ENCODE results near the gene EMD.
A peak's percentile ranks its signal among the peaks of the same experiment; 100 is the strongest.

EMD gene

DNA sequence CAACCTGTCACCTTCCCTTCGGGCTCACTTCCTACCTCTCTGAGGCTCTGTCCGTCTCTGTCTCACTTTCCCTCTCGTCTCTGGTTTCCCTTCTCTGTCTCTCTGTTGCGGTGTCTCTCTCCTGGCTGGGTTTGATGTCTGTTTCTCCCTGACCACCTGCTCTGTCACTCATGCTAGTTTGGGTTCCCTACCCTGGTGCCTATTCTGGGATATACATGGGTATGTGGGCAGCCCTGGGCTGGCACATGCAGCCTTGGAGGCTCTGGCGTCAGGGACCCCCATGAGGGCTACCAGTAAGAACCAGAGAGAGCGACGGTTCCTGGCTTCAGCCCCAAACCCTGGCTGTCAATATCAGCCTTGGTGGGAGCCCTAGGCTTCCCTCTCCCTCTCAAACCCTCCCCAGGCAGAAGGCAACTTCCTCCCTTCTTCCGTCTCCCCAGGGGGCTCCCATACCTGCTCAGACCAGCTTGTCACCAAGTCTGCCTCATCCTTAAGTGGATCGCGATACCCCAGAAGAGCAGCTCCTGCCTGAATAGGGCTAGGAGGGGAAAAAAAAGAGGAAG lies 29.6 kb downstream of the EMD start:
- Histone ChIP-seq H3K36me3 (ENCODE audit: control insufficient read depth in 1 of 2, insufficient read depth in 2 of 2, low read length in 2 of 2) (peaks cover 0 to 4% of the 10 kb centered on the region in 2 experiments), H4K8ac (ENCODE audit: low read depth, low read length) (peak overlapping the region; percentile 55), H3K4me2 (ENCODE audit: low read length) (peak overlapping the region; percentile 71), H2AFZ (ENCODE audit: insufficient read depth, low read length, poor library complexity) (no peak overlapping the region), H3K27me3 (ENCODE audit: insufficient read depth, low read length) (no peaks in the 10 kb centered on the region), H2BK5ac (ENCODE audit: low read depth, low read length, poor library complexity) (peak overlapping the region; percentile 78), H3K79me2 (ENCODE audit: control insufficient read depth, insufficient read depth, low read length, poor library complexity) (peaks cover 11% of the 10 kb centered on the region), H2AK5ac (ENCODE audit: low read length) (peak overlapping the region; percentile 69), H3K18ac (ENCODE audit: low read length) (peak overlapping the region; percentile 72), H4K12ac (ENCODE audit: low read depth, low read length) (no peak overlapping the region), H3K27ac (ENCODE audit: low read depth, low read length) (peak overlapping the region; percentile 69), H3K4me3 (ENCODE audit: low read depth, low read length) (no peak overlapping the region), H3K23ac (ENCODE audit: low read length) (no peak overlapping the region), H3K9me3 (ENCODE audit: insufficient read depth, low read depth, low read length) (no peaks in the 10 kb centered on the region), H3K9ac (ENCODE audit: low read length) (peak overlapping the region; percentile 75), H3K4ac (ENCODE audit: low read depth, low read length) (peak overlapping the region; percentile 39), H2BK120ac (ENCODE audit: insufficient read depth, low read length, poor library complexity) (peak overlapping the region; percentile 60), H3K14ac (ENCODE audit: low read length) (peak overlapping the region; percentile 75), H3K4me1 (ENCODE audit: control insufficient read depth in 1 of 2, insufficient read depth in 2 of 2, low read length in 2 of 2) (peaks cover 9 to 14% of the 10 kb centered on the region in 2 experiments), H3K79me1 (ENCODE audit: low read length) (peaks cover 9% of the 10 kb centered on the region), H2BK12ac (ENCODE audit: low read length) (peak overlapping the region; percentile 46), H4K91ac (ENCODE audit: low read depth, low read length) (peak overlapping the region; percentile 85)
- DNase-seq, result no peak
- WGBS (ENCODE audit: extremely low coverage, insufficient coverage, insufficient read length), result no CpG with 5 or more reads among the region's 10 CpGs

- H3K4me3 ChIP-seq (ENCODE audit: low read depth, low read length), result peak within 1 kb of the TSS; percentile 53
- H3K4me2 ChIP-seq (ENCODE audit: low read length), result peak within 1 kb of the TSS; percentile 71
- H3K79me1 ChIP-seq (ENCODE audit: low read length), result peaks cover 9% of the 10 kb centered on the region
- peak within 1 kb of the TSS; percentile 93 for H4K91ac ChIP-seq (ENCODE audit: low read depth, low read length)
- H4K8ac ChIP-seq (ENCODE audit: low read depth, low read length), result peak within 1 kb of the TSS; percentile 80
- H3K4ac ChIP-seq (ENCODE audit: low read depth, low read length), result peak within 1 kb of the TSS; percentile 39
- peak within 1 kb of the TSS; percentile 75 for H3K9ac ChIP-seq (ENCODE audit: low read length)
- H3K23ac ChIP-seq (ENCODE audit: low read length), result no peak within 1 kb of the TSS
- peaks cover 11% of the 10 kb centered on the region for H3K79me2 ChIP-seq (ENCODE audit: control insufficient read depth, insufficient read depth, low read length, poor library complexity)
- WGBS (ENCODE audit: extremely low coverage, insufficient coverage, insufficient read length), result no CpG with 5 or more reads among the region's 26 CpGs
- H2AK5ac ChIP-seq (ENCODE audit: low read length), result peak within 1 kb of the TSS; percentile 93
- H3K14ac ChIP-seq (ENCODE audit: low read length), result peak within 1 kb of the TSS; percentile 90
- peaks cover 0 to 4% of the 10 kb centered on the region in 2 experiments for H3K36me3 ChIP-seq (ENCODE audit: control insufficient read depth in 1 of 2, insufficient read depth in 2 of 2, low read length in 2 of 2)
- H3K18ac ChIP-seq (ENCODE audit: low read length), result peak within 1 kb of the TSS; percentile 84
- H3K9me3 ChIP-seq (ENCODE audit: insufficient read depth, low read depth, low read length), result no peaks in the 10 kb centered on the region
- no peaks in the 10 kb centered on the region for H3K27me3 ChIP-seq (ENCODE audit: insufficient read depth, low read length)
- H4K12ac ChIP-seq (ENCODE audit: low read depth, low read length), result peak within 1 kb of the TSS; percentile 83
- H3K4me1 ChIP-seq (ENCODE audit: control insufficient read depth in 1 of 2, insufficient read depth in 2 of 2, low read length in 2 of 2), result peaks cover 9 to 14% of the 10 kb centered on the region in 2 experiments
- peak within 1 kb of the TSS; percentile 93 for H3K27ac ChIP-seq (ENCODE audit: low read depth, low read length)
- peak within 1 kb of the TSS; percentile 63 for H2AFZ ChIP-seq (ENCODE audit: insufficient read depth, low read length, poor library complexity)
- peak within 1 kb of the TSS; percentile 94 for H2BK12ac ChIP-seq (ENCODE audit: low read length)
- H2BK120ac ChIP-seq (ENCODE audit: insufficient read depth, low read length, poor library complexity), result peak within 1 kb of the TSS; percentile 97
- DNase-seq, result peak; percentile 78
- peak within 1 kb of the TSS; percentile 78 for H2BK5ac ChIP-seq (ENCODE audit: low read depth, low read length, poor library complexity)
Measured at GRCh38 chrX:154409222-154409871, 30.3 kb downstream of the EMD start, which contains the start of gene DNASE1L1. Gene DNASE1L1, minus strand, starts transcription at chrX:154409254. Its CDS starts 3,686 bp downstream, at chrX:154405568.

GRCh38 chrX:154411981-154412340 lies 32.9 kb downstream of the EMD start:
- peak overlapping the region; percentile 17 for H2AFZ ChIP-seq (ENCODE audit: insufficient read depth, low read length, poor library complexity)
- no CpG with 5 or more reads among the region's 29 CpGs for WGBS (ENCODE audit: extremely low coverage, insufficient coverage, insufficient read length)

DNA sequence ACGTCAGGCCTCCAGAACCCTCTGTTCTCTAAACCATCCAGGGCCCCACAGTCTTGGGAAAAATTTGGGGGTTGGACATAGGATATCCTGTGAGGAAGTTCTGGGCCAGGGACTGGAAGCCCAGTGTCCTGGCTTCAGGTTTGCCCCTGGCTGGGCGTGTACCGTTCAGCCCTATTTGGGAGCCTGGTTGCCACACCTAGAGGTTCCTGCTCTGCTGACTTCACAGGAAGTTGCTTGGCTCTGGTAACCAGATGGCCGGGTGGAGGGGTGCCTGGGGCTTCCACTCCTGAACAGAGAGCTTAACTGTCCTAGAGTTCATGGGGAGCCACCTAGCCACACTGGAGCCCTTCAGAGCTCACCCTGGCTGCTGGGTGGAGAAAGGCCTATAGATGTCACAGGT lies 33.4 kb downstream of the EMD start:
- peaks cover 9% of the 10 kb centered on the region for H3K79me1 ChIP-seq (ENCODE audit: low read length)
- no peak overlapping the region for H3K23ac ChIP-seq (ENCODE audit: low read length)
- H4K8ac ChIP-seq (ENCODE audit: low read depth, low read length), result peak overlapping the region; percentile 6
- H2AFZ ChIP-seq (ENCODE audit: insufficient read depth, low read length, poor library complexity), result no peak overlapping the region
- H3K27me3 ChIP-seq (ENCODE audit: insufficient read depth, low read length), result no peaks in the 10 kb centered on the region
- no peak for DNase-seq
- no peak overlapping the region for H3K18ac ChIP-seq (ENCODE audit: low read length)
- no peak overlapping the region for H2BK5ac ChIP-seq (ENCODE audit: low read depth, low read length, poor library complexity)
- peaks cover 11% of the 10 kb centered on the region for H3K79me2 ChIP-seq (ENCODE audit: control insufficient read depth, insufficient read depth, low read length, poor library complexity)
- H3K27ac ChIP-seq (ENCODE audit: low read depth, low read length), result no peak overlapping the region
- peak overlapping the region; percentile 43 for H4K91ac ChIP-seq (ENCODE audit: low read depth, low read length)
- H3K4me1 ChIP-seq (ENCODE audit: control insufficient read depth in 1 of 2, insufficient read depth in 2 of 2, low read length in 2 of 2), result peaks cover 9 to 14% of the 10 kb centered on the region in 2 experiments
- no peaks in the 10 kb centered on the region for H3K9me3 ChIP-seq (ENCODE audit: insufficient read depth, low read depth, low read length)
- H3K36me3 ChIP-seq (ENCODE audit: control insufficient read depth in 1 of 2, insufficient read depth in 2 of 2, low read length in 2 of 2), result peaks cover 0 to 4% of the 10 kb centered on the region in 2 experiments
- H2BK120ac ChIP-seq (ENCODE audit: insufficient read depth, low read length, poor library complexity), result no peak overlapping the region
- no peak overlapping the region for H2AK5ac ChIP-seq (ENCODE audit: low read length)
- H3K4ac ChIP-seq (ENCODE audit: low read depth, low read length), result no peak overlapping the region
- no peak overlapping the region for H3K14ac ChIP-seq (ENCODE audit: low read length)
- H3K4me2 ChIP-seq (ENCODE audit: low read length), result peak overlapping the region; percentile 94
- H2BK12ac ChIP-seq (ENCODE audit: low read length), result no peak overlapping the region
- no CpG with 5 or more reads among the region's 4 CpGs for WGBS (ENCODE audit: extremely low coverage, insufficient coverage, insufficient read length)
- H3K4me3 ChIP-seq (ENCODE audit: low read depth, low read length), result no peak overlapping the region
- H3K9ac ChIP-seq (ENCODE audit: low read length), result no peak overlapping the region
- peak overlapping the region; percentile 92 for H4K12ac ChIP-seq (ENCODE audit: low read depth, low read length)

More at GRCh38 chrX:154411981-154412340, 32.9 kb downstream of the EMD start:
- Histone ChIP-seq H3K9ac (ENCODE audit: low read length) (peak overlapping the region; percentile 87), H3K4me1 (ENCODE audit: control insufficient read depth in 1 of 2, insufficient read depth in 2 of 2, low read length in 2 of 2) (peaks cover 9 to 14% of the 10 kb centered on the region in 2 experiments), H2AK5ac (ENCODE audit: low read length) (peak overlapping the region; percentile 99), H3K4me3 (ENCODE audit: low read depth, low read length) (peak overlapping the region; percentile 84), H3K79me1 (ENCODE audit: low read length) (peaks cover 9% of the 10 kb centered on the region), H3K23ac (ENCODE audit: low read length) (no peak overlapping the region), H2BK120ac (ENCODE audit: insufficient read depth, low read length, poor library complexity) (peak overlapping the region; percentile 86), H3K27me3 (ENCODE audit: insufficient read depth, low read length) (no peaks in the 10 kb centered on the region), H3K79me2 (ENCODE audit: control insufficient read depth, insufficient read depth, low read length, poor library complexity) (peaks cover 11% of the 10 kb centered on the region), H3K4me2 (ENCODE audit: low read length) (peak overlapping the region; percentile 94), H2BK5ac (ENCODE audit: low read depth, low read length, poor library complexity) (peak overlapping the region; percentile 95), H3K4ac (ENCODE audit: low read depth, low read length) (peak overlapping the region; percentile 72), H2BK12ac (ENCODE audit: low read length) (no peak overlapping the region), H4K12ac (ENCODE audit: low read depth, low read length) (peak overlapping the region; percentile 92), H3K18ac (ENCODE audit: low read length) (peak overlapping the region; percentile 95), H3K14ac (ENCODE audit: low read length) (peak overlapping the region; percentile 94), H4K91ac (ENCODE audit: low read depth, low read length) (peak overlapping the region; percentile 90), H3K36me3 (ENCODE audit: control insufficient read depth in 1 of 2, insufficient read depth in 2 of 2, low read length in 2 of 2) (peaks cover 0 to 4% of the 10 kb centered on the region in 2 experiments), H3K9me3 (ENCODE audit: insufficient read depth, low read depth, low read length) (no peaks in the 10 kb centered on the region), H3K27ac (ENCODE audit: low read depth, low read length) (peak overlapping the region; percentile 87), H4K8ac (ENCODE audit: low read depth, low read length) (peak overlapping the region; percentile 99)
- DNase-seq, result peak in 1 of 2 donors; percentile 30

Measured in trophoblast cell (in vitro differentiated cells and primary cell).